BLaER1 (cell line): ENCODE results near the gene THAP3.
"Not testable (repeated sequence)": the region's sequence is repeated elsewhere in the genome, so short reads cannot be mapped to it uniquely, and the experiment has no call there.

ENCODE experiments used
- H3K27ac ChIP-seq: shearing (Covaris generic); formaldehyde crosslinking; 2 replicates; pipeline ENCODE4 v1.8.1; 2022
- H3K27me3 ChIP-seq: shearing (Covaris generic); formaldehyde crosslinking; 2 replicates; pipeline ENCODE4 v1.8.1; 2022
- H3K36me3 ChIP-seq: shearing (Covaris generic); formaldehyde crosslinking; 2 replicates; pipeline ENCODE4 v1.8.1; 2022
- H3K4me1 ChIP-seq: shearing (Covaris generic); formaldehyde crosslinking; 2 replicates; pipeline ENCODE4 v1.8.1; 2022
- H3K4me2 ChIP-seq: shearing (Covaris generic); formaldehyde crosslinking; 2 replicates; pipeline ENCODE4 v1.8.1; 2022
- H3K4me3 ChIP-seq: shearing (Covaris generic); formaldehyde crosslinking; 2 replicates; pipeline ENCODE4 v1.8.1; 2022
- H3K9ac ChIP-seq: shearing (Covaris generic); formaldehyde crosslinking; 2 replicates; pipeline ENCODE4 v1.8.1; 2022
- H3K9me3 ChIP-seq: shearing (Covaris generic); formaldehyde crosslinking; 2 replicates; pipeline ENCODE4 v1.8.1; 2022
- H4K20me1 ChIP-seq: shearing (Covaris generic); formaldehyde crosslinking; 2 replicates; pipeline ENCODE4 v1.8.1; 2022
- Cebpa-rat ChIP-seq: shearing (Covaris generic); IDR thresholded peaks from 2 replicates; pipeline ENCODE4 v1.8.1; 2022

Gene THAP3

DNA sequence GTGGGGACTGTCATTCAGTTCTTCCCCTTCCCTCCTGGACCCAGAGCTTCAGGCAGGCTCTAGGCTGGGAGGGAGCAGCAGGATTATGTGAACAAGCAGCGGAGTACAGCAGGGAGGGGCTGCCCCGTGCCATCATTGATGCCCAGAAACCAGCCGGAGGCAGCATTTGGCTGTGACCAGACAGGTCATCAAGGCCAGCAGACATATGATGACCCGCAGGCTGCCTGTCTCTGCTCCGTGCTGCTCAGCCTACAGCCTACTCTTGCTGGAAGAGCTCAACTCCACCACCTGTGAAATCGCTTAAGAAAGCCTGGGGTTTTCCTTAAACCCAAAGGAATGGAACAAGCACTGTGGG lies 26.9 kb upstream of the THAP3 start:
- peaks cover 37% of the 10 kb centered on the region for H3K4me1 ChIP-seq
- no peaks in the 10 kb centered on the region for H3K9me3 ChIP-seq
- no peak for TF ChIP-seq Cebpa-rat
- no peak overlapping the region for H3K4me3 ChIP-seq
- H3K27me3 ChIP-seq = no peaks in the 10 kb centered on the region
- peaks cover 66% of the 10 kb centered on the region for H3K36me3 ChIP-seq
- no peak overlapping the region for H3K27ac ChIP-seq
- peaks cover 94% of the 10 kb centered on the region for H4K20me1 ChIP-seq
- 0 out of 2 replicates have a peak overlapping the region, but pooled peaks have one; percentile 15 for H3K9ac ChIP-seq
- no peak overlapping the region for H3K4me2 ChIP-seq

DNA sequence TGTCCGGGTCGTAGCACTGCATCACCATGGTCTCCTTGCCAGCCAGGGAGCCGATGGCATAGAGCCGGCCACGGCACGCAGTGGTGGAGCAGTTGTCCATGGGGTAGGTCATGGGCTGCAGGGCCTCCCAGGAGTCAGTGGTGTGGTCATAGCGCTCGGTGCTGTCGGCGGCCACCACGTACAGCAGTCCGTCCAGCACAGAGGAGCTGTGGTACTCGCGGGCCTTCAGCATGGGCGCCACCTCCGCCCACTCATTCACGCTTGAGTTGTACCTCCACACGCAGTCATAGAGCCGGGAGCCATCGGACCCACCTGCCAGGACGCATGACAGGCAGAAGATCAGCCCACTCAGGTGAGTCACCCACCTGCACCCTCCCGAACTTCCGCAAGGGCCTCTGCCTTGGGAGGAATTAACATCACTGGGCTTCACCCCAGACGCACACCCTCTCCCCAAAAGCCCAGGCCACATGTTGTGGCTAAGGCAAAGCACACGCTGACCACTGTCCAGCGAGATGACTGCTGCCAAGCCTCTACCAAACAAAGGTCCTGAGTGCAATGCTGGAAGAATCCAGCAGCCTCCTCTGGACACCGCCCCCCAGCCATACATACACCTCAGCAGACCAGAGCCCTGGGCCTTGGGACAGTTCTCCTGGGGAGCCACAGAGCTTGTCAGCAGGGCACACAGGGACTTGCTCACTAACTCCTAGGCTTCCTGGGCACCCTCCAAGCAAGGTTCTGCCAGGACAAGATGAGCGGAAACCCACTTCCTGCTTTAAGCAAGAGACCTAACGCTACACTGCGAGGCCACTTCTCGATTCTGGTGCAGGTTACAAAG lies 25.3 kb upstream of the THAP3 start:
- Histone ChIP-seq H3K9ac (peak overlapping the region; percentile 84), H3K4me2 (peak overlapping the region; percentile 91), H3K4me3 (peak overlapping the region; percentile 77), H3K4me1 (peaks cover 43% of the 10 kb centered on the region), H3K9me3 (no peaks in the 10 kb centered on the region), H3K27me3 (no peaks in the 10 kb centered on the region), H3K36me3 (peaks cover 50% of the 10 kb centered on the region), H3K27ac (peak overlapping the region; percentile 41), H4K20me1 (peaks cover 78% of the 10 kb centered on the region)
- TF ChIP-seq Cebpa-rat = no peak

DNA sequence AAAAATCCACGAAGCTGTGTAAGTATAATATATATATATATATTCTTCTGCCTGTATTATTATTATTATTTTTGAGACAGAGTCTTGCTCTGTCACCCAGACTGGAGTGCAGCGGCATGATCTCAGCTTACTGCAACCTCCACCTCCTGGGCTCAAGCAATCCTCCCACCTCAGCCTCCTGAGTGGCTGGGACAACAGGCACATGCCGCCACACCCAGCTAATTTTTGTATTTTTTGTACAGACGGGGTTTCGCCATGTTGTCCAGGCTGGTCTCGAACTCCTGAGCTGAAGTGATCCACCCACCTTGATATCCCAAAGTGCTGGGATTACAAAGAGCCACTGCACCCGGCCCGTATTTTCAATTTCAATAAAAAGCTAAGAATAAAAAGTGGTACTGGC lies 24.7 kb upstream of the THAP3 start:
- Histone ChIP-seq H3K4me2 (peak overlapping the region; percentile 91), H3K4me1 (peaks cover 43% of the 10 kb centered on the region), H3K4me3 (peak overlapping the region; percentile 77), H3K9ac (peak overlapping the region; percentile 84), H4K20me1 (peaks cover 72% of the 10 kb centered on the region), H3K36me3 (peaks cover 44% of the 10 kb centered on the region)
- H3K27me3 ChIP-seq, H3K27ac ChIP-seq, H3K9me3 ChIP-seq: not testable (repeated sequence)

DNA sequence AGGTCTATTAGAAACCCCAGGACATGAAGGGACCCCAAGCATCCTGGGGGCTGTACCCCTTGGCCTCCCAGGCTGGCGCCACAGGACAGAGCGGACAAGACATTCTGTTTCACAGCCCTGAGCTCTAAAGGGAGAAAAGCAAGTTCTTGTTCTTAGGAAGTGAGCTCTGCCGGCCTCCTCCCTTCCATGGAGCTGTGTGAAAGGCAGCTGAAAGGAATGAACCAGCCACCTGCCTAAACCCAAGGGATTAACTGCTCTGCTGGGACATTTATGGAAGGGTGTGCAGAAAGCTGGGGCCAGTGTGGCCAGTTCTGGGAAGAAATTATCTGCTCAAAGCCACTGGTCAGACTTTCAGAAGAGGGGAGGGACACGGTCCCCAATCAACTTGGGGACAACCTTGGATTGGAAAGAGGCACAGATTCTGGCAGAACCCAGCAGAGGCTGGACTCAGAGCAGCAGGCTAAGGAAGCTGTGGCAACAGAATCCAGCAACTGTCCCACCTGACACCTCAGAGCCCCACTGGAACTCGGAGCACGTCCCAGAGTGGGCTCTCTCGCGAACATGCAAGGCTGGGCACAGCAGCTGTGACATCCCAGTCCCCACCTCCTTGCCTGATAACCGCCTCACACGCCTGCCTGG lies 24.1 kb upstream of the THAP3 start:
- TF ChIP-seq Cebpa-rat = no peak
- H3K27ac ChIP-seq = peak overlapping the region; percentile 82
- peaks cover 67% of the 10 kb centered on the region for H4K20me1 ChIP-seq
- H3K9me3 ChIP-seq = no peaks in the 10 kb centered on the region
- peaks cover 43% of the 10 kb centered on the region for H3K4me1 ChIP-seq
- peak overlapping the region; percentile 91 for H3K4me2 ChIP-seq
- no peaks in the 10 kb centered on the region for H3K27me3 ChIP-seq
- peak overlapping the region; percentile 84 for H3K9ac ChIP-seq
- H3K4me3 ChIP-seq = peak overlapping the region; percentile 77
- peaks cover 39% of the 10 kb centered on the region for H3K36me3 ChIP-seq

DNA sequence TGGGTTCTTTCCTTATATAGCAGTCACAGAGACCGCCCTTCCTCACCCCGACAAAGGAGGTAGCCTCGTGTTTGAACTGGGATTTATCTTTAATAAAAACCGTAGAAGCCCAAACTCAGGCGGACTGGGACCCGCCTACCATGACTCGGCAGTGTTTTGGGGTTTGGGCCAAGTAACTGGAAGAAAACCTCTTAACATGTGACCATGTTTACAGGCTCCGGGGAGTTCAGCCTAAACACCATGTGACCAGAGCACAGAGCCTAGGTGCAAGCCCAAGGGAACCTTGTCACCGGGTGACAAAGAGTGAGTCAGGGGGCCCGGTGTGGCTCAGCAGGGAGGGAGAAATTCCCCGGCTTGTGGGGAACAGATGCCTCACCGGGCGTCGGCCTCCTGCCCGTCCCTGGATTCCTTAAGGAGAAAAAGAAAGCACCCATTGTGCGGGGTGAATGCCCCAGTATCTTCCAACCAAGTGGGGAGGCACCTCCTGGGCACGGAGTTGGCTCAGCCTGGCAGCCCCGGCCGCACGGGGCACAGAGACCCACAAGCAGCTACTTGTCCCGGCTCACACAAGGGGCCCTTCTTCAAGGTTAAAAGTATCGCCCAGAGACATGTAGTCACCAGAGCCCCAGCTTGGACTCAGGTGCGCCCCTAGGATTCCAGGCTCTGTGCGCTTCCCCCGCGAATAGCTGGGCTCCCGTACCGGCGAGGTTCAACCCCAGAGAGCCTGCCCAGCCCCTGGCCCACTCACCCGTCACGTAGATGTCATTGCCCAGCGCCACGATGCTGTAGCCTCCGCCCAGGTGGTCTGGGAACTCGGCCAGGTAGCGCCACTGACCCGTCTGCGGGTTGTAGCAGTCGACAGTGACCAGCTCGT lies 23.4 kb upstream of the THAP3 start:
- peak overlapping the region; percentile 91 for H3K4me2 ChIP-seq
- no peaks in the 10 kb centered on the region for H3K27me3 ChIP-seq
- peak overlapping the region; percentile 84 for H3K9ac ChIP-seq
- no peaks in the 10 kb centered on the region for H3K9me3 ChIP-seq
- H4K20me1 ChIP-seq = peaks cover 59% of the 10 kb centered on the region
- TF ChIP-seq Cebpa-rat = no peak
- peak overlapping the region; percentile 77 for H3K4me3 ChIP-seq
- H3K27ac ChIP-seq = peak overlapping the region; percentile 82
- H3K36me3 ChIP-seq = peaks cover 31% of the 10 kb centered on the region
- H3K4me1 ChIP-seq = peaks cover 47% of the 10 kb centered on the region

DNA sequence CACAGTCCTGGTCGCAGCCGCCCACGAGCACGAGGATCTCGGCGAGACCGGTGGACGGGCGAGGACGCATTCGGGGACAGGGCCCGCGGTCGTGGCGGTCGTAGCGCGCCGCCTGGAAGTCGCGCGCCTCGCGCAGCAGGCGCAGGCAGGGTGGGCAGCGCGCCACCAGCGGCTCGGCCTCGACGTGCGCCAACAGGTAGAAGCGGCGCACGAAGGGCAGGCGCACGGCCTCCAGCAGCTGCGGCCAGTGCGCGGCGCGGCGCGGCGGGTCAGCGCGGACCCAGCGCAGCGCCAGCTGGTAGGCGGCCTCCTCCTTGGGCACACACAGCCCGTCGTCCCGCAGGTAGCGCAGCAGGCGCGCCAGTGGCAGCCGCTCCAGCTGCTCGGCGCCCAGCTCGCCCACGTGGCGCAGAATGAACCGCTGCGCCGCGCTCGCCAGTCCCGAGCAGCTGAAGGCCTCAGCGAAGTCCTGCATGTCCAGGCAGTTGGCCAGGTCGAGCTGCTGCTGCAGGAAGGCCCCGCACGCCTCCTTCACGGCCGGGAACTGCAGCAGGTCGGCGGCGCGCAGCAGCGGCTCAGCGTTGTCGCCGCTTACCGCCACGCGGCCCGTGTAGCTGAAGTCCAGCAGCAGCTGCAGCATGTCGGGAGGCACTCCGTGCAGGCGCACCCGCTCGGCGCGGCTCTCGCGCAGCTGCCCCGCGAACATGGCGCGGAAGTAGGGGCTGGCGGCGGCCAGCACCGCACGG lies 22.6 kb upstream of the THAP3 start:
- no peaks in the 10 kb centered on the region for H3K27me3 ChIP-seq
- H3K4me3 ChIP-seq = peak overlapping the region; percentile 77
- H4K20me1 ChIP-seq = peaks cover 51% of the 10 kb centered on the region
- peak overlapping the region; percentile 91 for H3K4me2 ChIP-seq
- no peak for TF ChIP-seq Cebpa-rat
- peaks cover 50% of the 10 kb centered on the region for H3K4me1 ChIP-seq
- H3K9ac ChIP-seq = peak overlapping the region; percentile 84
- peaks cover 23% of the 10 kb centered on the region for H3K36me3 ChIP-seq
- no peaks in the 10 kb centered on the region for H3K9me3 ChIP-seq
- peak overlapping the region; percentile 82 for H3K27ac ChIP-seq

DNA sequence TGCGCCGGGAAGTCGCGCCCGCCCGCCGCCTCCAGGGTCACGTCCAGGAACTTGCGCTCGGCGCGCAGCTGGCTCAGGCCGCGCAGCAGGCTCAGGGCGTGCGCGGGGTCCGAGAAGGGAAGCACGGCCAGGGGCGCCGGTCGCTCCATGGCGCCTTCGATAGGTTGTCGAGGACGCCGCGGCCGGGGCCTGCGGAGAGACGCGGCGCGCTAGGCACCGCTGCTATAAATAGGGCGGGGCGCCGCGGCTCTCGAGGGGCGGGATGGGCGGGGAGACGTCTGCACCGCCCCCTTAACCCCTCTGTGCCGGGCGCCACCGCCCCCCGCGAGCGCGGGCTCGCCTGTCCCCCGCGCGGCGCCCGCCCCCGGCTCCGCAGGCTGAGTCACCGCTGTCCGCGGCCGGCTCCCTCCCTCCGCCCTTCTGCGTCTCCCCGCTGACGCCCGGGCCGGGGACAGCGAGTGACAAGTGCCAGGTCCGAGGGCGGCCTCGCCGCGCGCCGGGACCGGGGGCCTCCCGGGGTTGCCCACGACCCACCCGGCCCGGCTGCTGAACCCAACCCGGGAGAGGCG lies 21.9 kb upstream of the THAP3 start, which contains the start of gene KLHL21:
TSS of gene KLHL21 (minus strand) at position 201 of the 569 bp plus-strand sequence. CDS start at position 149, 52 bp downstream.
- H4K20me1 ChIP-seq = peaks cover 44% of the 10 kb centered on the region
- H3K27me3 ChIP-seq = no peaks in the 10 kb centered on the region
- no peak for TF ChIP-seq Cebpa-rat
- peaks cover 16% of the 10 kb centered on the region for H3K36me3 ChIP-seq
- H3K4me3 ChIP-seq = peak within 1 kb of the TSS; percentile 77
- H3K4me1 ChIP-seq = peaks cover 46% of the 10 kb centered on the region
- H3K9me3 ChIP-seq = no peaks in the 10 kb centered on the region
- peak within 1 kb of the TSS; percentile 84 for H3K9ac ChIP-seq
- peak within 1 kb of the TSS; percentile 82 for H3K27ac ChIP-seq
- peak within 1 kb of the TSS; percentile 91 for H3K4me2 ChIP-seq

DNA sequence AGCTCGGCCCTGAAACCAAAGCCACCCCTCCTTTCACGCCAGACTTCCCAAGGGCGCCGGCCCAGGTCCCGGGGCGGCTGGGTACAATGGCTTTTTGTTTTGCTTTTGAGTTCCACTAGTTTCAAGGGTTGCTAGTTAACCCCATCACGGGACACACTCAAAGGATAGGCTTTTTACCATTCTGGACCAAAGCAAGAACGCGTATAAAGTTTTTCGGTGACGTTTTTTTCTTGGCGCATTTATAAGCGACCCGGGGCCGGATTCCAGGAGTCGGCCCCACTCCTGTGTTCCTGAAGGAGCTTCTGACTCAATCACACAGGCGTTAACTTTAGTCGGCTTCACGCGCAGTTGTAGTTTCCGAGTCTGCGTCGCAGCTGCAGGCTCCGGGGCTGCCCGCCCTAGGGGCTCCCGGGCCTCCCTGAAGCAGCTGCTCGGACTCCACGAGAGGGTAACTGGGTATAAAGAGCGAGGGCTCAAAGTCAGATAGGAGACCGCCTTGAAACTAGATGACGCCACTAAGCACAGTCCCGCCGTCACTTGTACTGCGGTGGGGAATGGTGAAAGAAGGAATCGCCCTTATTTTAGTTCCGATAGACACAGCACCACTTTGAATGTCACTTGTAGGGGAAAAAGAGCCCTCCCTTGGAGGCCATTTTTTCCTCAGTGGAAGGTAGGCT lies 21.3 kb upstream of the THAP3 start:
- Histone ChIP-seq H3K36me3 (peaks cover 10% of the 10 kb centered on the region), H3K27ac (peak overlapping the region; percentile 76), H3K9ac (peak overlapping the region; percentile 74)

More for the DNA sequence above, 21.3 kb upstream of the THAP3 start:
- H4K20me1 ChIP-seq = peaks cover 38% of the 10 kb centered on the region
- no peak for TF ChIP-seq Cebpa-rat
- H3K27me3 ChIP-seq = no peaks in the 10 kb centered on the region
- H3K9me3 ChIP-seq = no peaks in the 10 kb centered on the region
- peaks cover 43% of the 10 kb centered on the region for H3K4me1 ChIP-seq
- peak overlapping the region; percentile 91 for H3K4me2 ChIP-seq
- H3K4me3 ChIP-seq = peak overlapping the region; percentile 77
